ENCODE data around the gene CCDC175.

The CCDC175 gene

GRCh38 chr14:59507752-59508103 lies 68.9 kb downstream of the CCDC175 start:
- DNase-seq (ENCODE audit: insufficient read length, low spot score) (no peak), FAIRE-seq (no peak)
- TF ChIP-seq, protein P1, sequence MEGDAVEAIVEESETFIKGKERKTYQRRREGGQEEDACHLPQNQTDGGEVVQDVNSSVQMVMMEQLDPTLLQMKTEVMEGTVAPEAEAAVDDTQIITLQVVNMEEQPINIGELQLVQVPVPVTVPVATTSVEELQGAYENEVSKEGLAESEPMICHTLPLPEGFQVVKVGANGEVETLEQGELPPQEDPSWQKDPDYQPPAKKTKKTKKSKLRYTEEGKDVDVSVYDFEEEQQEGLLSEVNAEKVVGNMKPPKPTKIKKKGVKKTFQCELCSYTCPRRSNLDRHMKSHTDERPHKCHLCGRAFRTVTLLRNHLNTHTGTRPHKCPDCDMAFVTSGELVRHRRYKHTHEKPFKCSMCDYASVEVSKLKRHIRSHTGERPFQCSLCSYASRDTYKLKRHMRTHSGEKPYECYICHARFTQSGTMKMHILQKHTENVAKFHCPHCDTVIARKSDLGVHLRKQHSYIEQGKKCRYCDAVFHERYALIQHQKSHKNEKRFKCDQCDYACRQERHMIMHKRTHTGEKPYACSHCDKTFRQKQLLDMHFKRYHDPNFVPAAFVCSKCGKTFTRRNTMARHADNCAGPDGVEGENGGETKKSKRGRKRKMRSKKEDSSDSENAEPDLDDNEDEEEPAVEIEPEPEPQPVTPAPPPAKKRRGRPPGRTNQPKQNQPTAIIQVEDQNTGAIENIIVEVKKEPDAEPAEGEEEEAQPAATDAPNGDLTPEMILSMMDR (IDR thresholded peaks at IDR 0.05; ENCODE audit: insufficient read depth, missing control alignments) = no peak

DNA sequence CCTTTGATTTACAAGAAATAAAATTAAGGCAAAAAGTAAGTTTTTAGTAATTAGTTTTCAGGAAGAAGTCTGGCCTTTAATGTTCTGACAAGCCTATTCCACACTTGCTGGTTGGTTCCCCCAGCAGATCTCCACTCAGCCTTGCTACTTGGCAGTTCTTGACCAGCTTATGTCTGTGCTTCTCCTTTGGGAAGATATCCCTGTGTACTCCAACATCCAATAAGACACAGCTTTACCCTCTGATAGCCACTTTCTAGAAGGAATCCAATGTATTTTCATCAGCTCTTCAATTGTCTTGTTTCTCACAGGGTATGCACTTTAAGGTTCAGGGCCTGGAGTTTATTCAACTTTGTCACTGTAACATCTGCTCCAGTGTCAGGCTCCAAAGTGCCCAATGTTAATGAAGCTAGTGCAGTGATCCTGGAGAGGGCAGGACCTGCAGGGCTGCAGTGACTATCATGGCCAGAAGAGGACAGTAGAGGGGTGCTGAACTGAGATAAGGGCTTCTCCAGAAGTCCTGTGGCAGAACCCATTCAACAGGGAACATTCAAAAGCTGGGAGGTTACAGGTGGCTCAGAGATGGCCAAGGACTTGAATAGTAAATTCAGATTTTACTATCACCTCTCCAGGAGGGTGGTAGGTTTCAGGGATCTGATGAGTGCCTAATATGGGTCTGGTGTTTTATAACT lies 69.4 kb downstream of the CCDC175 start:
- DNase-seq (ENCODE audit: insufficient read length, low spot score) (peak; percentile 21), FAIRE-seq (peak; percentile 16)
- TF ChIP-seq, protein P1 (IDR thresholded peaks at IDR 0.05; ENCODE audit: insufficient read depth, missing control alignments) = peak; percentile 91

GRCh38 chr14:59503256-59503655 lies 73.4 kb downstream of the CCDC175 start:
- no peak for DNase-seq (ENCODE audit: insufficient read length, low spot score)
- FAIRE-seq = no peak
- TF ChIP-seq, protein P1 (IDR thresholded peaks at IDR 0.05; ENCODE audit: insufficient read depth, missing control alignments) = no peak

DNA sequence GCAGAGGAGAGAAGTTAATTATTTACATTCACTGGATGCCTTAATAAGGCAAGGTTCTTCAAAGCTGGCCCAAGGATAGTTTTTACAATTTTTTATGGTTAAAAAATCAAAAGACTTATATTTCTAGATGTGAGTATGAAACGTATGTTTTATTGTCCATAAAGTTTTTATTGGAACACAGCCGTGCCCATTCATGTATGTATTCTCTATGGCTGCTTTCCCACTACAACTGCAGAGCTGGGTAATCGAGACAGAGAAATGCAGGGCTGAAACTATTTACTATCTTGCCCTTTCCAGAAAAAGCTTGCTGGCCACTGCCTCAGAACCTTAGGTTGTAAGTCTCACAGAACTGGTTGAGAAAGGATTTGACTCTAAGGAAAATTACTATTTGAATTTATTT lies 75.9 kb downstream of the CCDC175 start:
- FAIRE-seq (no peak), DNase-seq (ENCODE audit: insufficient read length, low spot score) (no peak)

DNA sequence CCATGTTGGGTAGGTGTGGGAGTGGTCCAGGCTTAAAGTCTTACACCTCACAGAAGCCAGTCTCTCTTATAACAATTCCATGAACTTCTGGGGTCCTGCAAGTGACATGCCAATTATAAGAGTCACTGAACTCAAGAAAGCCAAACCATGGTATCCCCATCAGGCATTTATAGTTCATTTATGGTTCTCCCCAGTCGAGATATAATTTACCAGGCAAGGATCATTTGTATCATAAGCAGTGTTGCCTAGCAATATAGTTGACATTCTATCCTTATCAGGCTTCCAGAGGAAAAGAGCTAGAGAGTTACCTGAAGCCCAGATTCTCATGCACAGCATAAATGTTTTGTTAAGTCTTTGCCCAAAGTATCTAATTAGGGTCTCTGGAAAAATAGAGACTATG lies 84.2 kb downstream of the CCDC175 start:
- no peak for FAIRE-seq
- no peak for DNase-seq (ENCODE audit: insufficient read length, low spot score)
- TF ChIP-seq, protein P1 (IDR thresholded peaks at IDR 0.05; ENCODE audit: insufficient read depth, missing control alignments) = no peak

More for the DNA sequence above, 75.9 kb downstream of the CCDC175 start:
- TF ChIP-seq, protein P1 (IDR thresholded peaks at IDR 0.05; ENCODE audit: insufficient read depth, missing control alignments) = no peak

- no peak for DNase-seq (ENCODE audit: insufficient read length, low spot score)
- FAIRE-seq = no peak
- TF ChIP-seq, protein P1 (IDR thresholded peaks at IDR 0.05; ENCODE audit: insufficient read depth, missing control alignments) = no peak
Observed at GRCh38 chr14:59490756-59491155, 85.9 kb downstream of the CCDC175 start.

DNA sequence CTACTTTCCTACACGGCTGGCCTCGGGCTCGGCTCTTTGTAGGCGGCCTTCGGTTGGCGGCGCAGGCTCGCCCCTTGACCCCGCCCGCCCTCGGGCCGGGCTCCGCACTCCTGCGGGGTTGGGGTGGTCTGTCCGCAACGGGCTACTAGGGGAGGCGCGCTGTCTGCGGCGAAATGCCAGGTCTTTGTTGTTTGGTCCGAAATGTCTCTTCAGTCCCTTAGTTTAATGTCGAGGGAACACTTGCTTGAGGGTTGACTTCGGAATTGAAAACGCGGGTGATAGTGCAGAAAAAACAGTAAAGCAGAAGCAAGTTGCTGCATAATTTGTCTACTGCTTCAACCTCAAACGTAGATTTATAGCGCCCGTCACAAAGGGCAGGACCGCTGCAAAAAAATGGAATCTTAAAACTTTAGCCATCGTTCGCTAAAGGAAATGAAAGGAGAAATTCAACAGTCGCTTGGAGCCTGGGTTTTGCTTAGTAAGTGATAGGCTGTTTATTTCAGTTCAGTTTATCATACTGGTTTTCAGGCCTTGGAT lies 91.9 kb downstream of the CCDC175 start:
- TF ChIP-seq, protein P1 (IDR thresholded peaks at IDR 0.05; ENCODE audit: insufficient read depth, missing control alignments) = no peak
- DNase-seq (ENCODE audit: insufficient read length, low spot score) (no peak), FAIRE-seq (no peak)
